DMS79 (cell line): ENCODE data around the gene WASHC2C.
"Not testable (repeated sequence)": the region's sequence is repeated elsewhere in the genome, so short reads cannot be mapped to it uniquely, and the experiment has no call there.

Source experiments
- DNase-seq: peaks from one replicate; lab custom pipeline; 2025; lab: John Stamatoyannopoulos, UW

WASHC2C gene

GRCh38 chr10:45726703-45727420 is at the start of gene WASHC2C:
WASHC2C (plus strand) TSS chr10:45727266; CDS start chr10:45727318, 52 bp downstream.
- peak; percentile 31 for DNase-seq

GRCh38 chr10:45678467-45678866 is 48.6 kb upstream of the WASHC2C start:
- DNase-seq = not testable (repeated sequence)

GRCh38 chr10:45710200-45710796 is 16.8 kb upstream of the WASHC2C start:
- not testable (repeated sequence) for DNase-seq

GRCh38 chr10:45711223-45711622 is 15.8 kb upstream of the WASHC2C start:
- DNase-seq = not testable (repeated sequence)

GRCh38 chr10:45717053-45717452 is 10.0 kb upstream of the WASHC2C start:
- DNase-seq = not testable (repeated sequence)

- not testable (repeated sequence) for DNase-seq
Observed at GRCh38 chr10:45717642-45718041, 9.4 kb upstream of the WASHC2C start.

- not testable (repeated sequence) for DNase-seq
Observed at GRCh38 chr10:45721503-45721902, 5.6 kb upstream of the WASHC2C start.

- DNase-seq = not testable (repeated sequence)
Observed at GRCh38 chr10:45723851-45724250, 3.2 kb upstream of the WASHC2C start.

GRCh38 chr10:45727421-45727965 is 427 bp downstream of the WASHC2C start:
- not testable (repeated sequence) for DNase-seq

- not testable (repeated sequence) for DNase-seq
Observed at GRCh38 chr10:45734449-45734848, 7.4 kb downstream of the WASHC2C start.

- not testable (repeated sequence) for DNase-seq
Observed at GRCh38 chr10:45734867-45735266, 7.8 kb downstream of the WASHC2C start.

- DNase-seq = not testable (repeated sequence)
Observed at GRCh38 chr10:45741559-45741958, 14.5 kb downstream of the WASHC2C start.

- DNase-seq = not testable (repeated sequence)
Observed at GRCh38 chr10:45742014-45742413, 14.9 kb downstream of the WASHC2C start.

GRCh38 chr10:45751141-45751540 is 24.1 kb downstream of the WASHC2C start:
- DNase-seq = not testable (repeated sequence)

GRCh38 chr10:45752210-45752609 is 25.1 kb downstream of the WASHC2C start:
- DNase-seq = not testable (repeated sequence)

- not testable (repeated sequence) for DNase-seq
Observed at GRCh38 chr10:45753979-45754495, 27.0 kb downstream of the WASHC2C start.

- DNase-seq = not testable (repeated sequence)
Observed at GRCh38 chr10:45755083-45755482, 28.0 kb downstream of the WASHC2C start.

- DNase-seq = not testable (repeated sequence)
Observed at GRCh38 chr10:45756065-45756464, 29.0 kb downstream of the WASHC2C start.

GRCh38 chr10:45757661-45758396 is 30.8 kb downstream of the WASHC2C start:
- not testable (repeated sequence) for DNase-seq

GRCh38 chr10:45761622-45762021 is 34.6 kb downstream of the WASHC2C start:
- DNase-seq = not testable (repeated sequence)

GRCh38 chr10:45763037-45763436 is 36.0 kb downstream of the WASHC2C start:
- not testable (repeated sequence) for DNase-seq

GRCh38 chr10:45768334-45768733 is 41.3 kb downstream of the WASHC2C start:
- not testable (repeated sequence) for DNase-seq
